Measurements from ENCODE around the gene BIN1.

- TF ChIP-seq EZH2 (IDR thresholded peaks at IDR 0.05; ENCODE audit: insufficient read depth, poor library complexity, severe bottlenecking): no peak
- TF ChIP-seq EZH2phosphoT487 (IDR thresholded peaks at IDR 0.05; ENCODE audit: insufficient read depth, low read depth): no peak
Observed at GRCh38 chr2:127037476-127037875, 69.5 kb downstream of the BIN1 start.
